Fibroblast of lung (primary cell): ENCODE measurements around the gene SH2D6. TPM values are rescaled to one million over a fixed set of nuclear protein-coding genes. Genes with fewer than 3 reads are reported as not detected.

Experiments
- DNase-seq, 2 donors: peaks; one replicate each; pipeline versions ENCODE4 v3.0.0 to v3.0.0-alpha.2; 2010; ENCODE audit warnings: low read depth in 2 of 2
- H2AFZ ChIP-seq: 2 replicates; pipeline ENCODE4 v1.5.1; 2012; ENCODE audit warnings: low read length, control low read depth, inconsistent platforms
- H3K27ac ChIP-seq: 2 replicates; pipeline ENCODE4 v1.5.1; 2011; ENCODE audit warnings: low read length, control low read depth; ENCODE audit not compliant: insufficient read depth
- H3K27me3 ChIP-seq: 2 replicates; pipeline ENCODE4 v1.5.1; 2011; ENCODE audit warnings: mild to moderate bottlenecking, low read length; ENCODE audit not compliant: control insufficient read depth, insufficient read depth
- H3K36me3 ChIP-seq: 2 replicates; pipeline ENCODE4 v1.5.1; 2011; ENCODE audit warnings: low read length; ENCODE audit not compliant: control insufficient read depth, insufficient read depth
- H3K4me1 ChIP-seq: 2 replicates; pipeline ENCODE4 v1.5.1; 2011; ENCODE audit warnings: low read length; ENCODE audit not compliant: control insufficient read depth, insufficient read depth; ENCODE audit errors: extremely low read depth
- H3K4me2 ChIP-seq: 2 replicates; pipeline ENCODE4 v1.5.1; 2011; ENCODE audit warnings: low read length, control low read depth; ENCODE audit not compliant: insufficient read depth; ENCODE audit errors: extremely low read depth
- H3K4me3 ChIP-seq, 4 experiments: fragments of 200-600 bp in 1 of 4; sonication (generic) in 1 of 4; replicated peaks in 1 of 4; 2 replicates each; pipeline ENCODE4 v1.5.1; 2011 to 2016; ENCODE audit warnings: low read length in 4 of 4, low read depth in 3 of 4, mild to moderate bottlenecking in 3 of 4, control low read depth in 2 of 4, inconsistent platforms in 1 of 4, mixed read lengths in 1 of 4; ENCODE audit not compliant: insufficient read depth in 1 of 4; ENCODE audit errors: control extremely low read depth in 1 of 4
- H3K79me2 ChIP-seq: 2 replicates; pipeline ENCODE4 v1.5.1; 2012; ENCODE audit warnings: mild to moderate bottlenecking, low read length, inconsistent platforms; ENCODE audit not compliant: control insufficient read depth, insufficient read depth
- H3K9ac ChIP-seq: 2 replicates; pipeline ENCODE4 v1.5.1; 2011; ENCODE audit warnings: mild to moderate bottlenecking, low read length, control low read depth; ENCODE audit not compliant: insufficient read depth
- H3K9me3 ChIP-seq: 2 replicates; pipeline ENCODE4 v1.5.1; 2012; ENCODE audit warnings: low read depth, low read length; ENCODE audit not compliant: control insufficient read depth, insufficient read depth
- H4K20me1 ChIP-seq: 2 replicates; pipeline ENCODE4 v1.5.1; 2011; ENCODE audit warnings: low read length; ENCODE audit not compliant: control insufficient read depth, insufficient read depth; ENCODE audit errors: extremely low read depth
- EZH2 ChIP-seq: IDR thresholded peaks from 2 replicates; pipeline ENCODE4 v1.5.1; 2012; ENCODE audit warnings: low read length, control low read depth, mild to moderate bottlenecking; ENCODE audit errors: missing control alignments
- polyA plus RNA-seq, 2 donors: library from polyadenylated mRNA; depleted of rRNA in 1 of 2; stranded (reverse) in 1 of 2; unstranded in 1 of 2; fragments of >200 nt; gene quantifications; 2 replicates each; pipeline ENCODE4 v1.2.1, GENCODE V29; 2011 to 2012; ENCODE audit warnings: missing spikeins in 1 of 2
- total RNA-seq: library from RNA; depleted of rRNA; stranded (reverse); fragments of >200 nt; gene quantifications from 2 replicates; pipeline ENCODE4 v1.2.1, GENCODE V29; 2014
- TF ChIP-seq, protein P1 (sequence below), 2 donors: IDR thresholded peaks in 1 of 2; conservative IDR thresholded peaks in 1 of 2; 1 replicate in 1 of 2; 2 replicates in 1 of 2; pipeline ENCODE4 v1.5.1; 2011 to 2012; ENCODE audit warnings: low read length in 2 of 2, control low read depth in 1 of 2, inconsistent platforms in 1 of 2, low read depth in 1 of 2, mild to moderate bottlenecking in 1 of 2

SH2D6 gene
- total and polyA plus RNA-seq, 2 donors (not counting 1 experiment from before 2014, with no cell fraction given) = 0.16 to 2.1 TPM

DNA sequence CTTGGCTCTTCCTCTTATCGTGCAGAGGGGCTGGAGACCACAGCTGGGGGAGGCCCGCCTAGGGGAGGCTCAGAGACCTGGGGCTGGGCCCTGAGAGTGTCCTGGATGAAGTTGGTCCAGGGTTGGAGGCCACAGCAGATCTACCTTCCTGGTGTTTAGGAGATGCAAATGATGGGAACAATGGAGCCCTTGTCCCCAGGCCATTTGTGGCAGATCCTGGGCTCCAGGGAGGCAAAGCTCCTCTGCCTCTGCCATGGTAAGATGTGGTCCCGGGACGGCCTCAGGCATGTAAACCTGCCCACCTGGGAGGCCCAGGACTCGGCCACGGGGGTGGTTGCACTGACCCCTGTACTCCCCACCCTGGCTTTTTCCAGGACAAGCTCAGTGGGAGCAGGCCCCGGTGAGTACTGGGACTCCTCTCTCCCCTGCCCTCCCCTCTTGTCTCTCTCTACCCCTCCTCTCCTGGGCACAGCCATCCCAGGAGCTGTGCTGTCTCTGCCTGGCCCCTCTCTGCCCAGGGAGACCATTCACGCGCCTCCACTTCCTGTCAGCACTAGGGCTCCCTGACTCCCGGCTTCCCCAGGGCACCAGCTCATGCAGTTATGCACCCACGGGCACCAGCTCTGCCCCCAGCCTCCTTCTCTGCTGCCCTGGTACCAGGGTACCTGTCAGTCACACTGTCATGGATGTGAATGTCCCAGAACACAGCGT is 10.9 kb downstream of the SH2D6 start:
- Histone ChIP-seq H2AFZ (no peak overlapping the region), H3K27ac (no peak overlapping the region), H3K79me2 (no peaks in the 10 kb centered on the region), H3K36me3 (no peaks in the 10 kb centered on the region), H3K4me2 (no peak overlapping the region), H3K4me1 (peaks cover 15% of the 10 kb centered on the region), H4K20me1 (no peaks in the 10 kb centered on the region), H3K9me3 (no peaks in the 10 kb centered on the region), H3K27me3 (no peaks in the 10 kb centered on the region), H3K4me3 (no peak overlapping the region), H3K9ac (no peak overlapping the region)
- no peak for DNase-seq
- TF ChIP-seq, protein P1, sequence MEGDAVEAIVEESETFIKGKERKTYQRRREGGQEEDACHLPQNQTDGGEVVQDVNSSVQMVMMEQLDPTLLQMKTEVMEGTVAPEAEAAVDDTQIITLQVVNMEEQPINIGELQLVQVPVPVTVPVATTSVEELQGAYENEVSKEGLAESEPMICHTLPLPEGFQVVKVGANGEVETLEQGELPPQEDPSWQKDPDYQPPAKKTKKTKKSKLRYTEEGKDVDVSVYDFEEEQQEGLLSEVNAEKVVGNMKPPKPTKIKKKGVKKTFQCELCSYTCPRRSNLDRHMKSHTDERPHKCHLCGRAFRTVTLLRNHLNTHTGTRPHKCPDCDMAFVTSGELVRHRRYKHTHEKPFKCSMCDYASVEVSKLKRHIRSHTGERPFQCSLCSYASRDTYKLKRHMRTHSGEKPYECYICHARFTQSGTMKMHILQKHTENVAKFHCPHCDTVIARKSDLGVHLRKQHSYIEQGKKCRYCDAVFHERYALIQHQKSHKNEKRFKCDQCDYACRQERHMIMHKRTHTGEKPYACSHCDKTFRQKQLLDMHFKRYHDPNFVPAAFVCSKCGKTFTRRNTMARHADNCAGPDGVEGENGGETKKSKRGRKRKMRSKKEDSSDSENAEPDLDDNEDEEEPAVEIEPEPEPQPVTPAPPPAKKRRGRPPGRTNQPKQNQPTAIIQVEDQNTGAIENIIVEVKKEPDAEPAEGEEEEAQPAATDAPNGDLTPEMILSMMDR (conservative IDR thresholded peaks at IDR 0.05 in 1 of 2, IDR thresholded peaks at IDR 0.05 in 1 of 2; ENCODE audit: low read depth in 1 of 2, low read length in 2 of 2) = no peak

DNA sequence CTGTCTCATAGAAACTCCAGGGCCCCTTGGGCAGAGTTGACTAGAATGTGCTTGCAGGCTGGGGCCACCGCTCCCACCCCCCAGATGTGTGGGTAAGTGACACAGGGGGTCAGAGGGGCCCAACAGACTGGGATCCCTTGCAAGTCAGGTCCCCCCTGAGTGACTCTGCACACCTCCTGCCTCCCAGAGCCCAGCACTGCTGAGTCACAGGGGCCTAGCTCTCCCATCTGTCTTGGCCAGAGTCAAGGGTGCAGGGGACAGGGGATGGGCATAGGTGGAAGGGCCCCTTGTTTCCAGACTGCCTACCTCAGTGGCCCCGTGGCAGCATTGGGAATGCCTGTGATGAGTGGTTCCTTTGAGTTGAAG is 11.4 kb downstream of the SH2D6 start:
- Histone ChIP-seq H3K27me3 (no peaks in the 10 kb centered on the region), H3K36me3 (no peaks in the 10 kb centered on the region), H3K4me2 (no peak overlapping the region), H3K4me3 (no peak overlapping the region), H3K9ac (no peak overlapping the region), H3K9me3 (no peaks in the 10 kb centered on the region), H3K79me2 (no peaks in the 10 kb centered on the region), H2AFZ (no peak overlapping the region), H4K20me1 (no peaks in the 10 kb centered on the region), H3K27ac (no peak overlapping the region), H3K4me1 (peaks cover 15% of the 10 kb centered on the region)
- TF ChIP-seq, protein P1 (conservative IDR thresholded peaks at IDR 0.05 in 1 of 2, IDR thresholded peaks at IDR 0.05 in 1 of 2; ENCODE audit: low read depth in 1 of 2, low read length in 2 of 2) = no peak
- DNase-seq = no peak

DNA sequence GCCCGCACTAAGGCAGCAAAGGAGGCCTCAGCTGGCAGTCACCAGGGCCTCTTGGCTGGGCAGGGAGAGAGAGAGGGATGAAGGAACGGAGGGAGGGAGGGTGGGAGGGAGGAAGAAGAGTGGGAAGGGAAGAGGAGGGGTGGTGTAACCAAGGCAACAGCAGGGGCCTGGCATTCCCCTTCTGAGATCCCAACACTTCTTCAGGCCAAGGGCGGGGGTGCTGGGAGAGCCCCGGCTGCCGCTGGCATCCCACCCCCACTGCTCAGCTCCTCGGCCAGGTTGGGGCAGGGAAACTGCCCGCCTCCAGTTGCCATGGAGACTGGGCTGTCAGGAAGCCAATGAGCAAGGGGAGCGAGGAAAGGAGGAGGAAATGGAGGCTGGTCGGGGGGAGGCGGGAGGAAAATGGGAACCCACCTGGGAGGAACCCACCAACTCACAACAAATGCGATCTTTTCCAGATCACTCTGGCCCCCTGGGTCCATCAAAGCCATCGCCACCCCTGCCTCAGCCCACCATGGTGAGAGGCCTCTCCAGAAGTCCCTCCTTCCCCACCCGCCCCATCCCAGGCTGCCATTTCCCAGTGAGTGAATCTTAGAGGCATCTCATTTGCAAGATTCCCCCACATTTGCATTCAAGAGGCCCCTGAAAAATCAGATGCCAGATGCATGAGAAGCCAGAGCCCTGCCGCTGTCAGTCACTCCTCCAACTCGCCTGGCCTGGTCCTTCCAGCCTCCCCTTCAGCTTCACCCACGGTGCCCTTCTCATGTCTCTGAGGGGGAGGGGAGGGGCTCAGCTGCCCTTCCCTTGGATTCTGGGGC is 12.4 kb downstream of the SH2D6 start:
- Histone ChIP-seq H2AFZ (no peak overlapping the region), H3K36me3 (no peaks in the 10 kb centered on the region), H3K79me2 (no peaks in the 10 kb centered on the region), H3K4me1 (peaks cover 15% of the 10 kb centered on the region), H3K4me2 (no peak overlapping the region), H3K9ac (no peak overlapping the region), H4K20me1 (no peaks in the 10 kb centered on the region), H3K27ac (no peak overlapping the region), H3K4me3 (no peak overlapping the region), H3K27me3 (no peaks in the 10 kb centered on the region), H3K9me3 (no peaks in the 10 kb centered on the region)
- no peak for DNase-seq
- TF ChIP-seq, protein P1 (conservative IDR thresholded peaks at IDR 0.05 in 1 of 2, IDR thresholded peaks at IDR 0.05 in 1 of 2; ENCODE audit: low read depth in 1 of 2, low read length in 2 of 2) = no peak
- TF ChIP-seq EZH2 = no peak
